HepG2 (cell line): ENCODE measurements around the gene FOSL2. TPM values are rescaled to one million over a fixed set of nuclear protein-coding genes. Genes with fewer than 3 reads are reported as not detected.
A peak's percentile ranks its signal among the peaks of the same experiment; 100 is the strongest.

Source experiments
- ATAC-seq: fragments of 200-7000 bp; cut with Tn5 transposase; 3 replicates; pipeline ENCODE4 v1.9.1; 2020; ENCODE audit warnings: mild to moderate bottlenecking, moderate library complexity
- BruUV-seq: library from RNA; stranded (reverse); fragments of 400-500 nt; replicated peaks from 2 replicates; lab custom pipeline; 2021; lab: Mats Ljungman, UMichigan
- CTCF ChIA-PET: fragments of 300-600 bp; formaldehyde crosslinking; extraction: SDS; loops from one replicate; lab custom pipeline; 2021; ENCODE audit warnings: low total read pairs, inconsistent platforms, low intra/inter-chr PET ratio; lab: Yijun Ruan, JAX
- POLR2A ChIA-PET: fragments of 350-600 bp; sonication (Branson Sonifier 250); formaldehyde crosslinking; loops from one replicate; lab custom pipeline; 2020; ENCODE audit warnings: antibody characterized with exemption, inconsistent platforms; lab: Yijun Ruan, JAX
- DNase-seq: peaks from one replicate; pipeline ENCODE4 v3.0.0-alpha.2; 2015; ENCODE audit warnings: low spot score
- FAIRE-seq: peaks from 3 replicates; lab custom pipeline; 2011; peaks lifted over from hg19 to GRCh38; lab: Jason Lieb, UNC
- H2AFZ ChIP-seq: one replicate; pipeline ENCODE4 v1.6.1; 2011; ENCODE audit warnings: low read length, inconsistent platforms
- H3K27ac ChIP-seq: fragments of 300-600 bp; 3 replicates; pipeline ENCODE4 v1.8.0; 2011; ENCODE audit warnings: mixed run types, mild to moderate bottlenecking, mixed read lengths, low read length, inconsistent platforms; ENCODE audit not compliant: insufficient read depth; ENCODE audit errors: extremely low read length
- H3K27me3 ChIP-seq, 2 experiments: fragments of 200-600 bp in 1 of 2; 2 replicates in 1 of 2; 3 replicates in 1 of 2; pipeline versions ENCODE4 v1.6.0 to v1.8.0; 2011; ENCODE audit warnings: low read length in 2 of 2, mild to moderate bottlenecking in 2 of 2, moderate library complexity in 2 of 2, inconsistent platforms in 1 of 2; ENCODE audit not compliant: insufficient read depth in 2 of 2, control insufficient read depth in 1 of 2
- H3K36me3 ChIP-seq, 2 experiments: fragments of 200-600 bp in 1 of 2; replicated peaks in 1 of 2; 2 replicates in 1 of 2; 3 replicates in 1 of 2; pipeline versions ENCODE4 v1.5.1 to v1.8.0; 2011; ENCODE audit warnings: low read length in 2 of 2, inconsistent platforms in 1 of 2; ENCODE audit not compliant: insufficient read depth in 2 of 2, control insufficient read depth in 1 of 2
- H3K4me1 ChIP-seq: 2 replicates; pipeline ENCODE4 v1.5.1; 2012; ENCODE audit warnings: low read length, inconsistent platforms; ENCODE audit not compliant: insufficient read depth
- H3K4me2 ChIP-seq: 2 replicates; pipeline ENCODE4 v1.6.0; 2011; ENCODE audit warnings: low read depth, low read length, inconsistent platforms
- H3K4me3 ChIP-seq, 3 experiments: fragments of 200-600 bp in 1 of 3; sonication (generic), shearing (Covaris generic) in 1 of 3; replicated peaks in 1 of 3; 2 replicates each; pipeline ENCODE4 v1.5.1; 2011 to 2016; ENCODE audit warnings: low read length in 3 of 3, inconsistent platforms in 2 of 3, low read depth in 2 of 3, mild to moderate bottlenecking in 2 of 3, control low read depth in 1 of 3, mixed read lengths in 1 of 3; ENCODE audit not compliant: insufficient read depth in 1 of 3
- H3K79me2 ChIP-seq: one replicate; pipeline ENCODE4 v1.6.1; 2011; ENCODE audit warnings: low read length, inconsistent platforms; ENCODE audit not compliant: insufficient read depth
- H3K9ac ChIP-seq: 2 replicates; pipeline ENCODE4 v1.6.0; 2011; ENCODE audit warnings: mild to moderate bottlenecking, low read depth, low read length, inconsistent platforms; ENCODE audit not compliant: insufficient read depth
- H3K9me3 ChIP-seq: 2 replicates; pipeline ENCODE4 v1.5.1; 2012; ENCODE audit warnings: mild to moderate bottlenecking, low read length
- H4K20me1 ChIP-seq: 2 replicates; pipeline ENCODE4 v1.6.0; 2011; ENCODE audit warnings: inconsistent platforms, mild to moderate bottlenecking, low read length, moderate library complexity; ENCODE audit not compliant: insufficient read depth
- CSRNP2 ChIP-seq: sonication (generic); formaldehyde crosslinking; conservative IDR thresholded peaks from 2 replicates; pipeline ENCODE4 v1.8.0; 2022; ENCODE audit warnings: low read depth, missing genetic modification reagents
- ZBTB42 ChIP-seq: sonication (generic); formaldehyde crosslinking; IDR thresholded peaks from 2 replicates; pipeline ENCODE4 v1.5.0; 2020; ENCODE audit warnings: mild to moderate bottlenecking, missing genetic modification reagents
- ZFYVE20 ChIP-seq: sonication (generic); formaldehyde crosslinking; IDR thresholded peaks from 2 replicates; pipeline ENCODE4 v1.8.0; 2023; ENCODE audit warnings: low read depth, mild to moderate bottlenecking, moderate library complexity, missing genetic modification reagents, borderline replicate concordance
- WGBS: methylation state at CpG from one replicate; pipeline ENCODE4 v1.1.6; 2017; ENCODE audit warnings: low lambda C conversion rate; 5-methylcytosine and 5-hydroxymethylcytosine counted together
- in situ Hi-C: cut with HindIII; loops from 2 replicates; pipeline ENCODE4 v1.10.0; 2017; ENCODE audit warnings: low pct_unique_long_range_greater_than_20kb; ENCODE audit not compliant: extremely low pct_ligation_motif_present
- intact Hi-C: fragments of 100-400 bp; cut with micrococcal nuclease; formaldehyde crosslinking; loops from one replicate; pipeline ENCODE4 v1.10.0; 2022; ENCODE audit not compliant: unreplicated experiment
- polyA plus RNA-seq, 8 experiments: library from polyadenylated mRNA; depleted of rRNA in 3 of 8; stranded (reverse) in 7 of 8; unstranded in 1 of 8; fragments of >200 nt; fragmentation: Illumina TruSeq in 4 of 8; extraction: Trizol in 4 of 8; gene quantifications; 2 replicates each; pipeline versions ENCODE4 v1.2.1 to v1.2.3, GENCODE V29; 2011 to 2016; ENCODE audit warnings: low read depth in 4 of 8, missing spikeins in 1 of 8, mixed read lengths in 1 of 8; ENCODE audit not compliant: insufficient read depth in 1 of 8
- total RNA-seq, 5 experiments: library from RNA; depleted of rRNA; stranded (reverse); fragments of >200 nt; fragmentation: Illumina TruSeq; extraction: Trizol; gene quantifications; 2 replicates each; pipeline ENCODE4 v1.2.3, GENCODE V29; 2016; ENCODE audit warnings: low read depth in 1 of 5

FOSL2 gene
- total and polyA plus RNA-seq, 2 of the 13 experiments (the other 11 are each of a cell fraction or from before 2014, with no cell fraction given), result 3.4 to 18.1 TPM

GRCh38 chr2:28377195-28377816, 15.4 kb upstream of the FOSL2 start:
- Histone ChIP-seq H3K36me3 (no peaks in the 10 kb centered on the region), H3K4me1 (peaks cover 32% of the 10 kb centered on the region), H3K27me3 (peaks cover 5 to 63% of the 10 kb centered on the region in 2 experiments; a peak in 4 of 5 replicates), H4K20me1 (no peaks in the 10 kb centered on the region), H3K27ac (no peak overlapping the region), H3K4me2 (peak overlapping the region; percentile 60), H3K79me2 (no peaks in the 10 kb centered on the region), H3K4me3 (peak overlapping the region in 1 of 3 experiments; percentile 43; a peak in 2 of 6 replicates), H3K9ac (no peak overlapping the region), H2AFZ (peak overlapping the region; percentile 13), H3K9me3 (no peaks in the 10 kb centered on the region)
- BruUV-seq, result no TSS peak
- 43% methylated on average over 12 of the region's 19 CpGs for WGBS
- in situ Hi-C loops, result no loop called here
- ChIA-PET POLR2A (interaction anchor here (2.3 kb wide), 2 partner anchors 13 to 14 kb away, joined by 10 to 11 read pairs; no protein-coding TSS in a partner anchor), CTCF (no interaction called here)
- TF ChIP-seq ZBTB42 (CRISPR knock-in tag) (0 out of 2 replicates have a peak, but pooled peaks have one; percentile 49), ZFYVE20 (CRISPR knock-in tag) (0 out of 2 replicates have a peak, but pooled peaks have one; percentile 49), CSRNP2 (CRISPR knock-in tag) (no peak)
- FAIRE-seq (no peak), DNase-seq (no peak), ATAC-seq (peak; percentile 7; the same call in 1 of the 3 replicates)
- intact Hi-C loops, result no loop called here
